GM10266 (cell line): ENCODE data around the gene CAST.
A peak's percentile ranks its signal among the peaks of the same experiment; 100 is the strongest.

Experiments
- DNase-seq: peaks from one replicate; pipeline ENCODE4 v3.0.0; 2012; ENCODE audit errors: extremely low spot score
- TF ChIP-seq, protein P1 (sequence below): IDR thresholded peaks from 2 replicates; pipeline ENCODE4 v1.5.1; 2012; ENCODE audit warnings: mild to moderate bottlenecking, low read depth; ENCODE audit not compliant: control insufficient read depth, insufficient read depth; ENCODE audit errors: missing control alignments

The CAST gene

DNA sequence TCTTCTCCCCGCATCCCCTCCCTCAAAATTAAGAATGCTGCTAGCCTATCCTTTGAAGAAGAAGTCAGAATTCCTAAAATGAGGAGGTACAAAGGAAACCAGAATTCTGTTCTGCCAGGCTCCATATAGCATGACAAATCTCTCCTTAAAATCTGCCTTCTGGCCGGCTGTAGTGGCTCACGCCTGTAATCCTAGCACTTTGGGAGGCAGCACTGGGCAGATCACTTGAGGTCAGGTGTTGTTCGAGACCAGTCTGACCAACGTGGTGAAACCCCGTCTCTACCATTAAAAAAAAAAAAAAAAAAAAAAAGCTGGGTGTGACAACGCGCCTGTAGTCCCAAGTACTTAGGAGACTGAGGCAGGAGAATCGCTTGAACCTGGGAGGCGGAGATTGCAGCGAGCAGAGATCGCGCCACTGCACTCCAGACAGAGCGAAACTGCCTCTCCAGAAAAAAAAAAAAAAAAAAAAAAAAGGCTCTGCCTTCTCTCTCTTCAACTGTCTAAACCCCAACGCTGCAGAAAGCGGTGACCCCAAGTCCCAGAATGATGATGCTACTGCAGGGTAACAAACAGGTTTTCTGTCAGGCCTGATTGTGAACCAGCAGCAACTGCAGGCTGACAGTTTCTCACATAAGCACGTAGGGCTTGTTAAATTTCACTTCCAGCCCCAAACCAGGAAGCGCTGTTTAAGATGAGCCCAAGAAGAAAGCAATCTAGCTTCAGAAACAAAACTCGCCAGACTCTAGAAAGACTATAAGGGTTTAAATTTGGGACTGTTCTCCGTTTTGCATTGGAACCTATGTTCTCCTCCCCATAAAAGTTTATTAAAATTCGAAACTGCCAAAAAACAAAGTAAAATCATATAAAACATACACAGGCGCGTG lies 963 bp upstream of the CAST start:
- TF ChIP-seq, protein P1, sequence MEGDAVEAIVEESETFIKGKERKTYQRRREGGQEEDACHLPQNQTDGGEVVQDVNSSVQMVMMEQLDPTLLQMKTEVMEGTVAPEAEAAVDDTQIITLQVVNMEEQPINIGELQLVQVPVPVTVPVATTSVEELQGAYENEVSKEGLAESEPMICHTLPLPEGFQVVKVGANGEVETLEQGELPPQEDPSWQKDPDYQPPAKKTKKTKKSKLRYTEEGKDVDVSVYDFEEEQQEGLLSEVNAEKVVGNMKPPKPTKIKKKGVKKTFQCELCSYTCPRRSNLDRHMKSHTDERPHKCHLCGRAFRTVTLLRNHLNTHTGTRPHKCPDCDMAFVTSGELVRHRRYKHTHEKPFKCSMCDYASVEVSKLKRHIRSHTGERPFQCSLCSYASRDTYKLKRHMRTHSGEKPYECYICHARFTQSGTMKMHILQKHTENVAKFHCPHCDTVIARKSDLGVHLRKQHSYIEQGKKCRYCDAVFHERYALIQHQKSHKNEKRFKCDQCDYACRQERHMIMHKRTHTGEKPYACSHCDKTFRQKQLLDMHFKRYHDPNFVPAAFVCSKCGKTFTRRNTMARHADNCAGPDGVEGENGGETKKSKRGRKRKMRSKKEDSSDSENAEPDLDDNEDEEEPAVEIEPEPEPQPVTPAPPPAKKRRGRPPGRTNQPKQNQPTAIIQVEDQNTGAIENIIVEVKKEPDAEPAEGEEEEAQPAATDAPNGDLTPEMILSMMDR = no peak
- DNase-seq = peak; percentile 59

DNA sequence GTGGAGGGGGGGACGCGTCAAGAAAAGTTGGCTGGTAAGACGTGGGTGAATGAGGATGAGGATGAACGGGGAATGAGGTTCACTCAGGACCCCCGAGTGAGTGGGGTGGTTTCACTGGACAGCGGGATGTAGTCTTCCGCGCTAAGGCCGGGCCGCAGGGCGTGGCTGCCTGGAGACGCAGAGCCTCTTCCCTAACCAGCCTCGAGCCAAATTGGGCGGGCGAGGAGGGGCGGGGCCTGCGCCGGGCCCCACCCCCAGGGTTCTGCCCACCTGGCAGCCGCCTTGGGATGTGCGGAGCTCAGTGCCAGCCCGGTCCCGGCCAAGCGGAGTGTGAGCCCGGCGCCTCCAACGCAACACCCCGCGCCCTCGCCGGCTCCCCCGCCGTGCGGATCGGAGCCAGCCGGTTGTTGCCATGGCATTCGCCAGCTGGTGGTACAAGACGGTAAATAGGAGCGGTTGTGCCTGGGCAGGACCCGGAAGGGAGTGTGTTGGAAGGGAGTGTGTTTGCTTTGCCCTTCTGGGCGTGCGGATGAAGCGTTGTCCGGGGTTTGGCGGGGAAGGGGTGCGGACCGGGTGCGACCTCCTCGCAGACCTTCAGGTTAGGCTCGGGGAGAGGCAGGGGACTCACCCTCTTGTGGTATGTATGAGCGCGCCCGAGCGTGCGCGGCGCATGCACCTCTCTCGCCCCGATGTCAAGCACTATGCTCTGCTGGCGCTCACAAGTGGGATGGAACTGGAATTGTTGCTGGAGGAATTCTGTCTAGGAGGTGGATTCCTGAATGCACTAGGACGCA lies 746 bp downstream of the CAST start:
- TF ChIP-seq, protein P1 = no peak
- peak; percentile 95 for DNase-seq

DNA sequence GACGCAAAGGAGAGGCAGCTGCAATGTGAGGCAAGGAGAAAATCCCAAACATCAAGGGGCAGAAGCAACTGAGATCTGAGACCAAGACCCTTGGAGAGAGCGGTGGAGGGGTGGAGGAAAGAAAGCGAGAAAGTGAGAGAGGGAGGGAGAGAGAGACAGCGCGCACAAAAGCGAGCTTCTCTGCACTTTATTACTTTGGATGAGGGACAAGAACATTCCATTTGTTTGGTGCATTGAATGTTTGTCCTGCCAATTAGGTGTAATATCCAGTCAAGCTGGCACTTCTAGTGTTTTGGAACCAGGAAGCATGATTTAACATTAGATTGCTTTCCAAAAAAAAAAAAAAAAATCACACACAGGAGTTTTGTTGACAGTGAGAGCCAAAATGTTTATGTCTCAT lies 1.4 kb downstream of the CAST start:
- TF ChIP-seq, protein P1 = no peak
- DNase-seq = no peak

DNA sequence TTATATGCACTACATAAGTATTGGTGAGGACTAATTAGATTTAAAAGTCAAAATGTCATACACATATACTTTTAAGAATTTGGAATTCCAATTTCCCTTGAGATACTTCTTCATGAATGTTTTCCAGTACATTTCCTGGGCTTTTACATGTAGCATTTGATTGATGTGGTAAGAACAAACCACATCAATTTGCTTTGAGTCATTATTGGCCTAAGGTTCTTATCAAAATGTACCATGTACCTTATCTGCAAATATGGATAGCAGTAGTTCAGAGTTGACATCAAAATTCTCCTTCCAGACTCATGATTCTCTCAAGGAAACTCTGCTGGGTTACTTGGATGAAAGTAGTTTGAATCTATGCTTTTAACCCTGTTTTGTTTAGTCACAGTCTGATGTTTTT lies 2.5 kb downstream of the CAST start:
- no peak for DNase-seq
- TF ChIP-seq, protein P1 = no peak

DNA sequence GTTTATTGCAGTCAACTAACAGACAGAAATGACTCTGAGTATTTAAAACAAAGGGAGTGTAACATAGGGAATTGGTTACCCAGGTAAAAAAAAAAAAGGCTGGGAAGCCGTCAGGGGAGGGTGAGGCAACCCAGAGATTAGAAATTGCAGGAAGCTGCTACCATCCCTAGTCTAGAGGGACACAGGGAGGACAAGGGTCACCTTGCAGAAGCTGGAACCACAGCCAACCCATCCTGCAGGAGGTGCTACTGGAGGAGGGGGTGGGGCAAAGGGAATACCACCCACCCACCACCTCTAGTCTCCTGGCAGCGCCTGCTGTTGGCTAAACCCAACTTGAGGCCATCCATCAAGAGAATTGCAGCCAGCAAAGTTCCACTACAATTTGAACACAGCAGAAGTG lies 6.5 kb downstream of the CAST start:
- TF ChIP-seq, protein P1 = no peak
- no peak for DNase-seq

DNA sequence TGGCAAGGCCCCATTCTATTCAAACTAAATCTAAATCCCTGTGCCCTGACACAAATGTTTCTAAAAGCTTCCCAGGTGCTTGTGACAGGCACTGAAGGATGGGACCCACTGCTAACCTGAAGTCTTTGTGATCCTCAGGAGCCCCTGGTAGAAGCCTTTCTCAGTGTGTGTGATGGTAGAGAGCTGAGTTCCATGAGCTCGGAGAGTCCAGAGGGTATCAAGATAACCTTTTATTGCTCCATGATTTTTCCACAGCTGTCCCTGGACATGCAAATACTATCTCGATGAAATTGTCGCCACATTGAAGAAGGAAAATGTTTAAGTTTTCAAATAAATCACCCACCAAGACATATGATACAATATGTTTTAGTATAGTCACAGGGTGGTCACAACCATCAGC lies 7.7 kb downstream of the CAST start:
- DNase-seq = no peak
- TF ChIP-seq, protein P1 = no peak

DNA sequence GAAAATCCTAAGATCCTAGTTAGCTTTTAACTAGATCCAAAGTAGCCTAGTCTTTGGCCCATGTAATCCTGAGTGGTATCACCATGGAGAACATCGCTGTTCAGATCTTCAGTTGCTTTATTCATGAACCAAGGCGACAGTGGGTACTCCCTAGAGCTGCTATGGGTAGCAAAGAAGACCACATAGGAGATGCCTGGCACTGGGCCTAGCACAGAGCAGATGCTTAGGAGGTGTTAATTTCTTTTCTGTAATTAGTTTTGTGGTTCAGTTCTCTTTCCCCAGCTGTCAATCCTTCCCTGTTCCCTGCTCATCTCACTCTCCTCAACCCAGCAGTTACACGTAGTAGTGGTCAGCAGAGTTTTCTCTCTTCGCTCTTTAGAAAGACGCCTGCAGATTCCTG lies 9.3 kb downstream of the CAST start:
- DNase-seq = no peak
- TF ChIP-seq, protein P1 = no peak
